ENCODE data around the gene PTP4A2.

Gene PTP4A2

GRCh38 chr1:31913968-31914367, 24.2 kb downstream of the PTP4A2 start:
- TF ChIP-seq CTCF (IDR thresholded peaks at IDR 0.05; ENCODE audit: insufficient read depth, low read length, missing control alignments), result no peak
- DNase-seq (ENCODE audit: low read depth, low spot score), result no peak
- ChIA-PET POLR2A (no interaction called here), CTCF (interaction anchor here (0.9 to 2.7 kb wide), 5 partner anchors 9 to 50 kb away, joined by 3 to 17 read pairs (median 3); partner anchors contain the start of gene PTP4A2)
- no peak overlapping the region for H3K4me3 ChIP-seq (ENCODE audit: low read depth, low read length)

- ChIA-PET CTCF (interaction anchor here (0.9 to 2.7 kb wide), 7 partner anchors 8 to 150 kb away, joined by 3 to 17 read pairs (median 3); partner anchors contain the start of gene PTP4A2), POLR2A (no interaction called here)
- no peak for TF ChIP-seq CTCF (IDR thresholded peaks at IDR 0.05; ENCODE audit: insufficient read depth, low read length, missing control alignments)
- H3K4me3 ChIP-seq (ENCODE audit: low read depth, low read length), result no peak overlapping the region
- DNase-seq (ENCODE audit: low read depth, low spot score), result no peak
Observed at GRCh38 chr1:31912839-31913239, 25.3 kb downstream of the PTP4A2 start.

GRCh38 chr1:31911994-31912780, 26.0 kb downstream of the PTP4A2 start:
- no peak for DNase-seq (ENCODE audit: low read depth, low spot score)
- TF ChIP-seq CTCF (IDR thresholded peaks at IDR 0.05; ENCODE audit: insufficient read depth, low read length, missing control alignments), result no peak
- POLR2A ChIA-PET, result no interaction called here
- CTCF ChIA-PET, result interaction anchor here (1.5 to 2.7 kb wide), 4 partner anchors 8 to 151 kb away, joined by 3 to 17 read pairs (median 5); no protein-coding TSS in a partner anchor
- no peak overlapping the region for H3K4me3 ChIP-seq (ENCODE audit: low read depth, low read length)

- POLR2A ChIA-PET, result no interaction called here
- CTCF ChIA-PET, result interaction anchor here (0.9 to 2.2 kb wide), 3 partner anchors 24 to 53 kb away, joined by 3 to 12 read pairs (median 4); no protein-coding TSS in a partner anchor
- no peak for TF ChIP-seq CTCF (IDR thresholded peaks at IDR 0.05; ENCODE audit: insufficient read depth, low read length, missing control alignments)
- H3K4me3 ChIP-seq (ENCODE audit: low read depth, low read length), result no peak overlapping the region
- no peak for DNase-seq (ENCODE audit: low read depth, low spot score)
Observed at GRCh38 chr1:31910933-31911332, 27.2 kb downstream of the PTP4A2 start.

GRCh38 chr1:31909691-31910090, 28.5 kb downstream of the PTP4A2 start:
- CTCF ChIA-PET, result interaction anchor here (0.6 to 2.2 kb wide), 5 partner anchors 25 to 55 kb away, joined by 3 to 12 read pairs (median 4); partner anchors contain the start of gene PTP4A2
- no peak for DNase-seq (ENCODE audit: low read depth, low spot score)
- H3K4me3 ChIP-seq (ENCODE audit: low read depth, low read length), result no peak overlapping the region
- POLR2A ChIA-PET, result no interaction called here
- TF ChIP-seq CTCF (IDR thresholded peaks at IDR 0.05; ENCODE audit: insufficient read depth, low read length, missing control alignments), result no peak

- DNase-seq (ENCODE audit: low read depth, low spot score), result no peak
- TF ChIP-seq CTCF (IDR thresholded peaks at IDR 0.05; ENCODE audit: insufficient read depth, low read length, missing control alignments), result no peak
- POLR2A ChIA-PET, result no interaction called here
- CTCF ChIA-PET, result interaction anchor here (0.6 to 2.3 kb wide), 4 partner anchors 8 to 57 kb away, joined by 3 to 9 read pairs (median 6); partner anchors contain the start of gene PTP4A2
- H3K4me3 ChIP-seq (ENCODE audit: low read depth, low read length), result no peak overlapping the region
Observed at GRCh38 chr1:31906557-31906956, 31.6 kb downstream of the PTP4A2 start.
